Breast epithelium (tissue), 3 donors: ENCODE data around the gene NR6A1.

Experiments used
- CTCF ChIP-seq, 3 donors: fragments of 450-650 bp; IDR thresholded peaks; one replicate each; pipeline ENCODE4 v1.5.1; 2016 to 2017; ENCODE audit warnings: antibody characterized with exemption in 3 of 3, mild to moderate bottlenecking in 3 of 3, moderate library complexity in 3 of 3
- POLR2A ChIP-seq: fragments of 450-650 bp; IDR thresholded peaks from one replicate; pipeline ENCODE4 v1.6.1; 2016; ENCODE audit warnings: antibody characterized with exemption, mild to moderate bottlenecking, moderate library complexity
- POLR2AphosphoS5 ChIP-seq, 3 donors: sonication (generic); formaldehyde crosslinking; IDR thresholded peaks; one replicate each; pipeline ENCODE4 v1.6.1; 2017; ENCODE audit warnings: antibody characterized with exemption in 3 of 3

GRCh38 chr9:124551472-124552272 lies 219.4 kb downstream of the NR6A1 start:
- TF ChIP-seq CTCF (IDR thresholded peaks at IDR 0.05) = peak; percentile 30 to 54 (median 47)
- TF ChIP-seq POLR2A = no peak
- TF ChIP-seq POLR2AphosphoS5 (IDR thresholded peaks at IDR 0.05) = no peak
